GM10847 (cell line): ENCODE measurements around the gene RERE.

Experiments used
- POLR2A ChIP-seq: IDR thresholded peaks from 2 replicates; pipeline ENCODE4 v1.6.1; 2011; ENCODE audit not compliant: insufficient read length; ENCODE audit errors: extremely low read depth

The RERE gene

DNA sequence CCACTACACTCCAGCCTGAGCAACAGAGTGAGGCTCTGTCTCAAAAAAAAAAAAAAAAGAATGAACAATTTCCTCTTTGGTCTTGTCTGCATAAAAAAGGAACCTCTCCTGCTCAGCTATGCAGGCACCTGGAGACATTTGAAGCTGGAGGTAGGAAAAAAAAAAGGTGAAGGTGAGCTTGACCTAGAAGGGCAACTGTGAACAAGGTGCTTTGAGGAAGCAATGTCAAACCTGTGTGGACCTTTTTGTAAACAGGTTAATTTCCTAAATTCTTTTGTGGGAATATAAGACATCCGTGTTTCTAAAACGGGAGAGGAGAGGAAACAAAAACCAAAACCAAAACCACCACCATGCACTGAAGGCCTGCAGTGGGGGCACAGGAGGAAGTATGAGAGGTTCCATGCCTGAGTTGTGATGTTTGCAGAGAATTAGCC, 422.0 kb downstream of the RERE start:
- no peak for TF ChIP-seq POLR2A

GRCh38 chr1:8394456-8395321, 422.8 kb downstream of the RERE start:
- TF ChIP-seq POLR2A = no peak

DNA sequence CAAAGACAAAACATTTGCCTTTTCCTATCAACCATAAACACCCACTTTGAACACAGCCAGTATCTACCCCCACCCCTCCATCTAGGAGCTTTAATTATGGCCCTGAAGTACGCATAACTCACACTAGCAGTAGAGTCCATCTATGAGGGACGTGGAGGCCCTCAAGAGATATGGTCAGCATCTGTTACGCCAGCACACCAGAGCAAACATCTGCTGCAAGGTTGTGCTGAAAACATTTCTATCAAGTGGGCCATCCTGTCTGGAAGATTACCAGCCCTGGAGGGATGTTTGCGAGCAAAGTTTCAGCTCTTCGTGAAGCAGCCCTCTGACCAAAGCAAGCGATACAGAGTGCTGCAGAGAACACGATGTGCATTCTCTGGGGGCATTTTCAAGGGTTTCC, 424.9 kb downstream of the RERE start:
- no peak for TF ChIP-seq POLR2A

- TF ChIP-seq POLR2A = no peak
Measured at GRCh38 chr1:8390707-8391106, 426.7 kb downstream of the RERE start.

- no peak for TF ChIP-seq POLR2A
Measured at GRCh38 chr1:8389958-8390535, 427.4 kb downstream of the RERE start.

- no peak for TF ChIP-seq POLR2A
Measured at GRCh38 chr1:8388732-8389562, 428.5 kb downstream of the RERE start.

GRCh38 chr1:8386247-8386646, 431.2 kb downstream of the RERE start:
- TF ChIP-seq POLR2A = no peak

DNA sequence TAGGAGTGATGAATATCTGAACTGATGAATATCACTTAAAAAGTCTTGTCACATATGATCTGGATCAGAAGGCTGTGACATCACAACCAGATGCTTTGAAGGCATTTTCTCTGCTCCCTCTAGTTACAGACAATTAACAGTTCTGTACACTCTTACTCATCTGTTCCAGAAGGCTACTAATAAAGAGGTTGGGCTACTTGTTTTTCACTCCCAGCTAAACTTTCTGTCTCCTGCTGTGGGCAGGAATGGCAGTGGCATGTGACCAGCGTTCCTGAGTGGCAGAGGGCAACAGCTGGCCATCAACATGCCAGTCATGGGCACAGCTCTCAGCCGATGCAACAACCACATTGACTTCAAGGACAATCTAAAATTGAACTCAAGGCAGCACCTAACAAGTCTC, 432.9 kb downstream of the RERE start:
- no peak for TF ChIP-seq POLR2A

- TF ChIP-seq POLR2A = no peak
Measured at GRCh38 chr1:8384088-8384487, 433.4 kb downstream of the RERE start.

- no peak for TF ChIP-seq POLR2A
Measured at GRCh38 chr1:8382608-8383505, 434.6 kb downstream of the RERE start.

DNA sequence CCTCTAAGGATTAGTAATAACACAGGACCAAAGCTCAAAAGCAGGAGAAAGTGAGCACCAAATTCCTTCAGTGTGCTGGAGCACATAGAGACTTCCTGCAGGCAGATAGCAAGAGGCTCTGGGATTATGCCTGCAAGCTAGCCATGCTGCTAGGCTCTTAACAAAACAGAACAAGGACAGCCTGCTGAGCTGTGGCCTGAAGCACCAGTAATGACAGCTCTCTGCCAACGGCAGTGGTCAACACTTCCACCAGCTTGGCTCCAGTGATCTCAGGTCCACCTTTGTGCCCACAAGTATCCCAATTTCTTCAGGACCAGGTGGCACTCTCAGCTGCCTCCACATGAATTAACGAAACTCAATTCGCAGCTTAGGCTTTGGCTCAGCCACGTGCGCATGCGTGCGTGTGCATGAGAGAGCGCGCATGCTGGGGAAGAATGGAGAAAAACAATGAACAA, 435.4 kb downstream of the RERE start:
- no peak for TF ChIP-seq POLR2A

DNA sequence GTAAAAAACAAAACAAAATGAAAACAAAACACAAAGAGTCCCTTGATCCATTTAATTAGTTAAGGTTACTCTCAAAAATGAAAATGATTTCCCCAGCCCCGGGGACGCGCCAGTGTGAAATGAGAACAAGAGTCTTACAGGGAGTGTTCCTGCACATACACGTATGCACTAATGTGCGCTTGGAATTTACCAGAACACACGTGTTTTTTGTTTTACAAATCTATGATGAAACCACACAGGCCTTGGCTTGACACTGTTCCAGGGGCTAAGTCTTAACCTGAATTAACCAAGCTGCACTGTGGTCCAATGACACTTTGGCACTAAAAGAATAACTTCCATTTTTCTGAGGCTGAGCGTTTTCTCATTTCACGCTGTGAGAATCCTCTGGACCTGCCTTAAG, 435.8 kb downstream of the RERE start:
- no peak for TF ChIP-seq POLR2A

- no peak for TF ChIP-seq POLR2A
Measured at GRCh38 chr1:8379513-8380186, 437.8 kb downstream of the RERE start.

GRCh38 chr1:8378981-8379470, 438.4 kb downstream of the RERE start:
- no peak for TF ChIP-seq POLR2A
